NCI-H1930 (cell line): ENCODE measurements around the gene M1AP.
"Not testable (repeated sequence)": the region's sequence is repeated elsewhere in the genome, so short reads cannot be mapped to it uniquely, and the experiment has no call there.

Experiments
- DNase-seq, 2 experiments: peaks; one replicate each; lab custom pipeline; 2025; lab: John Stamatoyannopoulos, UW

Gene M1AP

GRCh38 chr2:74566076-74566753, 81.9 kb downstream of the M1AP start:
- no peak for DNase-seq

GRCh38 chr2:74564222-74564621, 83.9 kb downstream of the M1AP start:
- DNase-seq = no peak

GRCh38 chr2:74562126-74562775, 85.9 kb downstream of the M1AP start:
- DNase-seq = no peak

GRCh38 chr2:74561022-74561421, 87.1 kb downstream of the M1AP start:
- DNase-seq = not testable (repeated sequence)

- no peak for DNase-seq
Measured at GRCh38 chr2:74560591-74560990, 87.5 kb downstream of the M1AP start.

GRCh38 chr2:74559912-74560311, 88.2 kb downstream of the M1AP start:
- DNase-seq = no peak

- no peak for DNase-seq
Measured at GRCh38 chr2:74558284-74559230, 89.6 kb downstream of the M1AP start.

- no peak for DNase-seq
Measured at GRCh38 chr2:74556831-74557370, 91.2 kb downstream of the M1AP start.

GRCh38 chr2:74556159-74556558, 92.0 kb downstream of the M1AP start:
- no peak for DNase-seq

- no peak for DNase-seq
Measured at GRCh38 chr2:74555610-74556103, 92.5 kb downstream of the M1AP start.

GRCh38 chr2:74554820-74555531, 93.2 kb downstream of the M1AP start:
- no peak for DNase-seq

GRCh38 chr2:74553892-74554819, 94.0 kb downstream of the M1AP start, which contains the start of the genes DOK1 and LOXL3:
DOK1 (plus strand) TSS chr2:74554720; CDS start chr2:74554755, 35 bp downstream.
LOXL3 (minus strand) TSS chr2:74553942; CDS start chr2:74552634, 1,308 bp downstream.
- peak; percentile 52 to 69 for DNase-seq

GRCh38 chr2:74552914-74553811, 95.0 kb downstream of the M1AP start:
- no peak for DNase-seq

- DNase-seq = no peak
Measured at GRCh38 chr2:74551942-74552913, 95.9 kb downstream of the M1AP start.

- DNase-seq = no peak
Measured at GRCh38 chr2:74551530-74551929, 96.6 kb downstream of the M1AP start.

- no peak for DNase-seq
Measured at GRCh38 chr2:74550231-74550630, 97.9 kb downstream of the M1AP start.

GRCh38 chr2:74548900-74549826, 99.0 kb downstream of the M1AP start:
- peak; percentile 40 to 63 for DNase-seq
